ENCODE measurements around the gene SEMA6A.

Gene SEMA6A, protein sequence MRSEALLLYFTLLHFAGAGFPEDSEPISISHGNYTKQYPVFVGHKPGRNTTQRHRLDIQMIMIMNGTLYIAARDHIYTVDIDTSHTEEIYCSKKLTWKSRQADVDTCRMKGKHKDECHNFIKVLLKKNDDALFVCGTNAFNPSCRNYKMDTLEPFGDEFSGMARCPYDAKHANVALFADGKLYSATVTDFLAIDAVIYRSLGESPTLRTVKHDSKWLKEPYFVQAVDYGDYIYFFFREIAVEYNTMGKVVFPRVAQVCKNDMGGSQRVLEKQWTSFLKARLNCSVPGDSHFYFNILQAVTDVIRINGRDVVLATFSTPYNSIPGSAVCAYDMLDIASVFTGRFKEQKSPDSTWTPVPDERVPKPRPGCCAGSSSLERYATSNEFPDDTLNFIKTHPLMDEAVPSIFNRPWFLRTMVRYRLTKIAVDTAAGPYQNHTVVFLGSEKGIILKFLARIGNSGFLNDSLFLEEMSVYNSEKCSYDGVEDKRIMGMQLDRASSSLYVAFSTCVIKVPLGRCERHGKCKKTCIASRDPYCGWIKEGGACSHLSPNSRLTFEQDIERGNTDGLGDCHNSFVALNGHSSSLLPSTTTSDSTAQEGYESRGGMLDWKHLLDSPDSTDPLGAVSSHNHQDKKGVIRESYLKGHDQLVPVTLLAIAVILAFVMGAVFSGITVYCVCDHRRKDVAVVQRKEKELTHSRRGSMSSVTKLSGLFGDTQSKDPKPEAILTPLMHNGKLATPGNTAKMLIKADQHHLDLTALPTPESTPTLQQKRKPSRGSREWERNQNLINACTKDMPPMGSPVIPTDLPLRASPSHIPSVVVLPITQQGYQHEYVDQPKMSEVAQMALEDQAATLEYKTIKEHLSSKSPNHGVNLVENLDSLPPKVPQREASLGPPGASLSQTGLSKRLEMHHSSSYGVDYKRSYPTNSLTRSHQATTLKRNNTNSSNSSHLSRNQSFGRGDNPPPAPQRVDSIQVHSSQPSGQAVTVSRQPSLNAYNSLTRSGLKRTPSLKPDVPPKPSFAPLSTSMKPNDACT

DNA sequence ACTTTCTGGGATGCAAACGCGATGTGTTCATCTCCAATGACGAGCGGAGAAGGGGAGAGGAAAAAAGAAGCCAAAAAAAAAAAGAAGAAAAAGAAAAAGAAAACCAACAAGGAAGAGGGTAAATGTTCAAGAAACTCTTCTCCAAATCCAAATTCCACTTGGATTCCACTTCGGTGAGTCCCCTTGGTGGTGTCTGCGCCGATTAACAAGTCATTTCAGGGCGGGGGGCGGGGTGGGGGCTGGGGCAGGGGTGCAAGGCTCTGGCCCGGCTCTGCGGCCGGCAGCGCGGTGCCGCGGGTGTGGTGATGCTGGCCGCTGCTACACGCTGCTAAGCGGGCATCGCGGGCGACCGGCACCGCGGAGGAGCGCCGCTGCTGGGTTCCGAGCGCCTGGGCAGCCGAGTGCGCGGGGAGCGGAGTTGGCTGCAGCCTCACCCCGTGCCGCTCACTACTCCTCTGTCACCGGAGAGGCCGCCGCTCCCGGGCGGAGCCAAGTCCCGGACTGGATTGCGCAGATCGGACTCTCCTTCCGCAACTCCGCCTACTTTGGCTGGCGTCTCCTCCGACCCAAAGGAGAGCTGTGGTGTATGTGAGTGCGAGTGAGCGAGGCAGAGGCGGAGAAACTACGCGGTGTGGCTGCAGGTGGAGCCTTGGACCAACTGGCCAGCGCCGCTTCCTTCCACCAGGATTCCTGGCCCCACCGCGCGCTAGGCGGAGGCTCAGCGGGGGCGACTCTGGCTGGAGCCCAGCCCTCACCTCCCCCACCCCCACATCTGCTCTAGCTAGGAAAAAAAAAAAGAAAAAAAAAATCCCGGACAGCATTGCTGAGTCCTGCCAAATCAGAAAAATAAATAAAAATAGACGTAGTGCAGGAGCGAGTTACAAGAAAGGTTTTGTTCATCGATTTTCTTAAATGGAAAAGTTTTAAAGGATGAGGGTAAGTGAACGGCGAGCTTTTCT is at the start of gene SEMA6A:
TSS of gene SEMA6A (minus strand) at position 457 of the 959 bp plus-strand sequence. CDS start 69,879 bp downstream, outside the sequence.
- DNase-seq (ENCODE audit: low read depth), result no peak

- no peak for DNase-seq (ENCODE audit: low read depth)
Observed at GRCh38 chr5:116622375-116623050, 47.9 kb upstream of the SEMA6A start.

DNA sequence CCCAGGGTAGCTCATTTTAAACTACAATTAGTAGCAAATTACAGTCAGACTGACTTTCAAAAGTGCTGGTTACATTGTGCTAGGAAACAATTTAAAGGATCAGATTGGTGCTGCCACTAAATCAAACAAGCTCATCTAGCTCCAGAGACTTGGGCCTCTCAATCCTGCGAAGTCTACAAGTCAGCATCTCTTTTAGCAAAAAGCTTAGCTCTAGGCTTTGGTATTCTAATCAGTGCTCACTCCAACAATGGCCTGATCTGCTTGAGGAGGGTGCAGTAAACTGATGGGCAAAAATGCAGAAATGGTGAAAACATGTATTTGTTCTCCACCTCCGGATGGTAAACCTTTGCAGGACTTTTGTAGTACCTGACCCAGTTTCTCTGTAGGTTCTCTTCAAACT is 47.0 kb upstream of the SEMA6A start:
- no peak for DNase-seq (ENCODE audit: low read depth)

DNA sequence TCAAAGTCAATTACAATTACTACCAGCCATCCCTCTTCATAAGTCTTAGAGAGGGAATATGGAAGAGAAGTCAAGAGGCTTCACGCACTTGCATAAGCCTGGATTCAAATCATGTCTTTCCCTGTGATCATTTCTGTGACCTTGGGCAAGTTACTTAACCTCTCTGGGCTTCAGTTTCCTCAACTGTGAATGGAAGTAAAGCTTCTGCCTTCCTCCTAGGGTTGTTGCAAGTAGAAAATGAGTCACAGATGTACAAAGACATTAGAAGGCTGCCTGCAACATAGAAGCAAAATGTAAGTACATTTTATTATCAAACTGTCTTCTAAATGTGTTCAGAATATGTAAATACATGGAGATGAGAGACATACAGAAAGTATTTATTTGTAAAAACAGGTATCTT is 42.3 kb upstream of the SEMA6A start:
- DNase-seq (ENCODE audit: low read depth), result no peak

- DNase-seq (ENCODE audit: low read depth), result no peak
Observed at GRCh38 chr5:116614603-116614920, 39.9 kb upstream of the SEMA6A start.

DNA sequence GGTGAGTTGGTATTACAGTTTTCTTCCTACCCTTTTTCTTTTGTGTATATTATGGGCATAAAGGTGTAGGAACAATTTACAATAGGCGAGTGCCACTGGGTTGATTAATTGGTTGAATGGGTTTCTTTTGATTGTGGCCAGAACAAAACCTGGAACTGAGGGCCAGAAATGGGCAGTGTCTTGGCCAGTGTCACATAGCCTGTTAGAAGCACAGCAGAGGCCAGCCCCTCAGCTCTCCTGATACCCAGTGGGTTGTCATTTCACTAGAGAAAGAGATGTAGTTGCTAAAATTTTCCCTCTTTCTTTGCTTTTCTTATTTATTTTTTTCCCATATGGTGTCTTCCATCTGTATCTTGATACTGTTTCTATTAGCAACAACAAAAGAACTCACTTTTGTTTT is 38.8 kb upstream of the SEMA6A start:
- DNase-seq (ENCODE audit: low read depth), result no peak

DNA sequence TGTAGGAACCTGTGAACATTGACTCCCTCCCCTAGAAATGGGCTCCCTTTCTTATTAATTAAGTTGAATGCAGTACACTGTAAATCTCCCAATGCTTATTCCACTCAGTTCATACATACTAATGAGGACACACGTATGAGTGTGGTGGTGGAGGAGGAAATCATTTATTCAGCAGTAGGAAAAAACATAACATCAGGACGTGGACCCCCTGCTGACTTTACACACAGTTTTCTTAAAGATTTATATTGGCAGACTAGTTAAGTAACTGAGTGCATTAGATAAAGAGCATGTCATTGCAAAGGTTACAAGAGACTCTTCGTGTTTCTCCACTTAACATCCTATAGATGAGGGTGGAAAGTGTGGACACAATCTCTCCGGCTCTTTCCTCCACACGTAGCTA is 37.8 kb upstream of the SEMA6A start:
- no peak for DNase-seq (ENCODE audit: low read depth)

DNA sequence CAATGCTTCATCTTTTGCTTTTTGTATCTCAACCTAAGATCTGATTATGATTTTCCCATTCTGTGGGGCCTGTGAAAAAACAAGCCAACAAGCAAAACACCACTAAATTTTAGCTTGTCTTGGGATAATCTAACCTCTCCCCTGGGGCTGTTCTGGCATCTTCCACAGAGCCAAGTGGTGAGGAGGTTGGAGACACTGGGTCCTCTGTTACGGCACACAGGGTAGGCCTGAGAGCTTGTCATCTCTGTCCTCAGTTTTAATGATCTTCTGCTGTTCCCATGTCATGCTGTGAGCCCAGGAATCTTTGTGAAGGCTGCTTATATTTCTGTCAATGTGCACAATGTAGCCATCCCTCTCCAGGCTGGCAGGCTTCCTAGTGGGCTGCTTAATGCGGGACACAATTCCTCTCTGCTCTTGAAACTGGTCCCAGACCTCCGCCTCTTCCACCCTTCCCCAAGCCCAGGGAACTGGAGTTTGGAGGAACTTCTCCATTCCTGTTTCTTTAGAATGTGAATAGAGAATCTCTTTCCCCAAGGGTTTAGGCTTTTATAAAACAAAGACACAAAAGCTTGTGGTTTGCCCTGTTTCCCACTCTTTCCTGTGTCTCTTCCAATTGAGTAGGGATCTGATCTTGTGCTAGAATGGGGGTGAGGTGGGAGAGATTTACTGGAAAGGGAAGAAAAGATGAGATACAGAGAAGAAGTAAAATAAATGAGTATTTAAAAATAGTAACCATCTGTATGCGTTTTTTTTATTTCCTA is 30.9 kb upstream of the SEMA6A start:
- no peak for DNase-seq (ENCODE audit: low read depth)

DNA sequence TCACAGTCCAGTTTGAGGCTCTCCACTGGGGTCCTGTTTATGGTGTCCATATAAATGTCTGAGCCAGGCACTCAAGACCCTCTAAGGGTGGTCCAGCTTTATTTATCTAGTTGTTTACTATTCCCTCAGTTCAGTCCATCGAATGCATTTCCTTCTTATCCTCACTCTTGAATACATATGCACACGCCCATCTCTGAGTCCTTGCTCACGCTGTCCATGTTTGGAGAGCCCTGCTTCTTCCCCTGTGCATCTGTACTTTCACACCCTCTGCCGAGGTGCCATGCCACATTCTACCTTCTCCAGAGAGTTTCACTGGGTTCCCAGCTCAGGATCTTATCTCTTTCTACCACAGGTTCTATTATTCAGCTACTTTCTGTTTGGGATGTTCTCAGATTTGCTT is 30.2 kb upstream of the SEMA6A start:
- DNase-seq (ENCODE audit: low read depth), result no peak

DNA sequence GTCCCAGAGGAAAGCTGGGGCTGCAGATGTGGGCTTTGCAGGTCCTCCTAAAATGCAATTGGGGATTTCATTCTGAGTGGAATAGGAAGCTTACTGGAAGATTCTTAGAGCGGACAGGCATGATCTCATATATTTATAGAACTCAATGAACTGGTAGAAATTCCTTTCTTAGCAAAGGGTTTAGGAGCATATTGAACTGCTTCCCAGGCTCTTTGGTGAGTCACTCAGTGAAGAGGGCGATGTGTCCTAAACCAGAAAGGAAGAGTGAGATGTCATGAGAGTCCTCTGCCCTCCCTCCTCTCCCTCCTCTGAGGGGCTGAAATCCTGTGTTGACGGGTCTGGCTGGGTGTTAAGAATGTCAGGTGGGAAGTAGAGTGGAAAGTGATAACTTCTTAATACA is 26.3 kb upstream of the SEMA6A start:
- DNase-seq (ENCODE audit: low read depth), result no peak

GRCh38 chr5:116598911-116599310 is 24.3 kb upstream of the SEMA6A start:
- no peak for DNase-seq (ENCODE audit: low read depth)

GRCh38 chr5:116595498-116595897 is 20.9 kb upstream of the SEMA6A start:
- no peak for DNase-seq (ENCODE audit: low read depth)

DNA sequence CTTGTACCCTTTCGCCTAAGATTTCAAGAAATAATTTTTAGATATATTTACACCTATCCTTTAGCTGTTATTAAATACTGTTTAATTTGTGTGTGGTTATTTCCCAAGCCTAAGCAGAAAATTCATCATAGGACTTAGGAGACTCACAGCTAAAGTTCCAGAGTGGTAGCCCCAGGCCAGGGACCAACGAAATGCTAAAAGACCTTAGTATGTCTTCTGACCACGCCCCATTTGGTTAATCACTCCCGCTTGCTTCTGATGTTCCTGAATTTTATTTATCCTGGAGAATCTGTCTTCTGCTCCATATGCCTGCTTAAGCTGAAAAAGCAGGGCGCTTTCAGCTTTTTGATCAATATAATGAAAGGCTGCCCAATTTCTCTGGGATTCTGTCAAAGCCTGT is 18.7 kb upstream of the SEMA6A start:
- DNase-seq (ENCODE audit: low read depth), result no peak

DNA sequence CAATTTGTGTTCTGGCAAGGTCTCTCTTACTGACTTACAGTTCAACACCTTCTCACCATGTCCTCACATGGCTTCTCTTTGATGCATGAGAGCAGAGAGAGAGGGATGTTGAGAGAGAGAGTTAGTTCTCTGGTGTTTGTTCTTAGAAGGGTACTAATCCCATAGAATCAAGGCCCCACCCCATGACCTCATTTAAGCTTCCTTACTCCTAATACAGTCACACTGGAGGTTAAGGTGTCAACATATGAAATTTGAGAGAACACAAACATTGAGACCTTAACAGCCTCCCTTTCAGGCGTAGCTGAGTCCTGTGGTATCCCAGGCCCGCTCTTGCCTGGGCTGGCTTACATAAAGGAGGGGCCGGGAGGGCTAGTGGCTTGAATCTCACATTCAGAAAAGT is 10.6 kb upstream of the SEMA6A start:
- DNase-seq (ENCODE audit: low read depth), result no peak

GRCh38 chr5:116583862-116584222 is 9.2 kb upstream of the SEMA6A start:
- no peak for DNase-seq (ENCODE audit: low read depth)

- DNase-seq (ENCODE audit: low read depth), result no peak
Observed at GRCh38 chr5:116583085-116583861, 8.7 kb upstream of the SEMA6A start.

DNA sequence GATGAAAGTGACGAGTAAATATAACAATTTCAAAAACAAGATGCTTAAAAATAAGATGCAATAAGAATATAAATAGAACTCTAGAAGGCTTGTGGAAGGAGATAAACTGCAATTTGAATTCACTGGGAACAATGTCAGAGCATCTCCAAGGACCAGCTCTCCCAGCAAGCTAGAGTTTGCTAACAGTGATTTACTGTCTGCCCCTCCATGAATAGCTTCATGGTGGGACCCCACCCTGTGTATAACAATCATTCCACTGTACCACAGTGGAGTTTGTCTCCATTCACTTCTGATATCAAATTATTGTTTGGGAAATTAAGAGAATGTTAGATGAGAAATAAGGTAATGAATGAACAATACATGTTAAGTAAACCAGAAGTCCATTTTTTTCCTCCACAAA is 7.3 kb upstream of the SEMA6A start:
- DNase-seq (ENCODE audit: low read depth), result no peak

GRCh38 chr5:116579144-116579543 is 4.5 kb upstream of the SEMA6A start:
- no peak for DNase-seq (ENCODE audit: low read depth)

DNA sequence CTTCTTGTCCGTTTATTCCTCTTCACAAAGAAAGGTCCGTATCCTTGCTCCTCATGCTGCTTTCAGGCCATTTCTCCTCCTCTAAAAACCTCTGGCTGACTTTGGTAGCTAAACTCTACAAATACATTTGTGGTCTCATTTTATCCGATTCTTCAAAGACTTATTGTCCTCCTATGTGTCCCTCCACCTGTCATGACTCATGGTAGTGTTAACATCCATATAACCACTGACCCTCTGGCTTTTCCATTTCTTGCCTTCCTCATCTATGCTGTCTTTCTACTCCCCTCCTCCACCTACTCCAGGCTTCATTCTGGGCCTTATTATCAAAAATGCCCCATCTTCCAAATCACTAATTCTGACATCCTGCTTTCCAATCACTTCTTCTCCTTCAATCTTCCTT is 4.1 kb upstream of the SEMA6A start:
- no peak for DNase-seq (ENCODE audit: low read depth)

All from T-helper 22 cell (primary cell).